Neural cell (in vitro differentiated cells): ENCODE results near the gene TOB1. TPM values are rescaled to one million over a fixed set of nuclear protein-coding genes. Genes with fewer than 3 reads are reported as not detected.

Experiments used
- H2AFZ ChIP-seq: fragments of 200-600, 300-800 bp; sonication (generic), shearing (Covaris generic); 2 replicates; pipeline ENCODE4 v1.6.0; 2014; ENCODE audit warnings: low read depth, mild to moderate bottlenecking, antibody characterized with exemption, low read length, moderate library complexity
- H3F3A ChIP-seq: fragments of 200-600 bp; shearing (Covaris generic); 2 replicates; pipeline ENCODE4 v1.6.1; 2016; ENCODE audit warnings: mild to moderate bottlenecking, moderate library complexity, mixed read lengths, antibody characterized with exemption, low read length; ENCODE audit not compliant: insufficient read depth, poor library complexity, severe bottlenecking
- H3K27ac ChIP-seq: fragments of 200-600, 300-800 bp; sonication (generic), shearing (Covaris generic); 2 replicates; pipeline ENCODE4 v1.5.1; 2014; ENCODE audit warnings: mild to moderate bottlenecking, low read length, moderate library complexity
- H3K27me3 ChIP-seq: fragments of 300-800, 200-600 bp; sonication (generic), shearing (Covaris generic); 2 replicates; pipeline ENCODE4 v1.6.0; 2014; ENCODE audit warnings: mild to moderate bottlenecking, low read depth, low read length, moderate library complexity; ENCODE audit not compliant: insufficient read depth
- H3K36me3 ChIP-seq: fragments of 300-800, 200-600 bp; sonication (generic), shearing (Covaris generic); 2 replicates; pipeline ENCODE4 v1.5.1; 2014; ENCODE audit warnings: mild to moderate bottlenecking, antibody characterized with exemption, low read length, moderate library complexity; ENCODE audit not compliant: insufficient read depth
- H3K4me2 ChIP-seq: fragments of 300-800, 200-600 bp; sonication (generic), shearing (Covaris generic); 2 replicates; pipeline ENCODE4 v1.6.0; 2014; ENCODE audit warnings: mild to moderate bottlenecking, low read length
- H3K4me3 ChIP-seq: fragments of 300-800, 200-600 bp; sonication (generic), shearing (Covaris generic); 2 replicates; pipeline ENCODE4 v1.5.1; 2014; ENCODE audit warnings: mild to moderate bottlenecking, low read length, moderate library complexity
- H3K79me2 ChIP-seq: fragments of 200-600 bp; shearing (Covaris generic); replicated peaks from 2 replicates; pipeline ENCODE4 v1.6.0; 2014; ENCODE audit warnings: mild to moderate bottlenecking, low read length, moderate library complexity; ENCODE audit not compliant: insufficient read depth
- H3K9ac ChIP-seq: fragments of 300-800, 200-600 bp; sonication (generic), shearing (Covaris generic); 2 replicates; pipeline ENCODE4 v1.6.1; 2016; ENCODE audit warnings: mild to moderate bottlenecking, low read length, mixed read lengths
- H3K9me2 ChIP-seq: fragments of 200-600 bp; shearing (Covaris generic); 2 replicates; pipeline ENCODE4 v1.6.1; 2016; ENCODE audit warnings: mild to moderate bottlenecking, low read length, mixed read lengths; ENCODE audit not compliant: insufficient read depth
- H3K9me3 ChIP-seq: fragments of 200-600, 300-800 bp; sonication (generic), shearing (Covaris generic); 2 replicates; pipeline ENCODE4 v1.6.1; 2016; ENCODE audit warnings: mild to moderate bottlenecking, mixed run types, low read length, moderate library complexity, mixed read lengths
- H4K20me1 ChIP-seq: fragments of 200-600 bp; shearing (Covaris generic); 2 replicates; pipeline ENCODE4 v1.6.1; 2016; ENCODE audit warnings: mild to moderate bottlenecking, mixed run types; ENCODE audit not compliant: insufficient read depth
- EP300 ChIP-seq: fragments of 450-650 bp; conservative IDR thresholded peaks from 2 replicates; pipeline ENCODE4 v1.6.1; 2014; ENCODE audit warnings: antibody characterized with exemption, mild to moderate bottlenecking, moderate library complexity; ENCODE audit not compliant: poor library complexity, severe bottlenecking
- MXI1 ChIP-seq: fragments of 450-650 bp; conservative IDR thresholded peaks from 2 replicates; pipeline ENCODE4 v1.6.1; 2014; ENCODE audit warnings: antibody characterized with exemption, mild to moderate bottlenecking; ENCODE audit not compliant: poor library complexity, severe bottlenecking
- POLR2AphosphoS5 ChIP-seq: IDR thresholded peaks from 2 replicates; pipeline ENCODE4 v1.6.1; 2012
- RAD21 ChIP-seq: fragments of 450-650 bp; conservative IDR thresholded peaks from 2 replicates; pipeline ENCODE4 v1.6.1; 2014; ENCODE audit warnings: antibody characterized with exemption, mild to moderate bottlenecking, moderate library complexity
- SMC3 ChIP-seq: fragments of 450-650 bp; conservative IDR thresholded peaks from 2 replicates; pipeline ENCODE4 v1.6.1; 2014; ENCODE audit warnings: antibody characterized with exemption, mild to moderate bottlenecking, moderate library complexity; ENCODE audit not compliant: poor library complexity
- TAF1 ChIP-seq: IDR thresholded peaks from 2 replicates; pipeline ENCODE4 v1.6.1; 2012; ENCODE audit warnings: low read depth
- polyA plus RNA-seq: library from polyadenylated mRNA; depleted of rRNA; stranded (reverse); fragments of >200 nt; gene quantifications from 2 replicates; pipeline ENCODE4 v1.2.3, GENCODE V29; 2014
- TF ChIP-seq, protein P1 (sequence below): IDR thresholded peaks from 2 replicates; pipeline ENCODE4 v1.6.1; 2012; ENCODE audit warnings: borderline replicate concordance
- TF ChIP-seq, protein P2 (sequence below): fragments of 450-650 bp; IDR thresholded peaks from 2 replicates; pipeline ENCODE4 v1.5.1; 2014; ENCODE audit warnings: antibody characterized with exemption, mild to moderate bottlenecking, moderate library complexity; ENCODE audit not compliant: poor library complexity, severe bottlenecking

The TOB1 gene
- polyA plus RNA-seq, 1 donor from 2014 or later: 8.9 TPM

DNA sequence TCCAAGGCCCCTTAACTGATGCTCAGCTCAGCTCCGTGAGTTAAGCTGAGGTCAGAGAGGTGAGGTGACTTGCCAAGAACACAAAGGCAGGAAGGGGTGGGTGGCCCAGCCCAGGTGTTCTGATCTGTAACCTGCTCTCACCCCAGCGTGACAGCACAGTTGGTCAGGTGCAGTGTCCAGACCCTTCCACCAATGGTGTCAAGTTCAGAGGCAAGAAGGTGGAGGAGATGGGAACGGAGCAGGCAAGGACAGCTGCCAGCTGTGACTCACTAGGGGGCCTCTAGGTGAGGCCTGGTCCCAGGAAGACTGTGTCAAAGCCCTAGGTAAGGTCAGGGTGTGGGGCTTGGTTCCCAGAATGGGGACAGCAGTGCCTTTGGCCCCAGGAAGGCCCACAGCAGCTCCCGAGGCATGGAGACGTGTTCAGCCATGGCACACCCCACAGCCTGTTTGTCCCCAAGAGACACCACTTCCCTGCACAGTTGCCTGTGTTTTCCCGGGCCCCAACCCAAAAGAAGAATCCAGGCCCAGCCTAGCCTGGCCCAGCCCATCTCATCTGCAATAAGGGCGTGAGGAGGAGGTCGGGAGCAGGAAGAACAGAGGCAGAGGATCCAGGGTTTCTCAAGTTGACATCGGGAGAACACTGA lies 23.5 kb downstream of the TOB1 start:
- Histone ChIP-seq H3K9me3 (no peaks in the 10 kb centered on the region), H3K4me3 (no peak overlapping the region), H3K9ac (no peak overlapping the region), H3K4me2 (no peak overlapping the region), H3K9me2 (no peaks in the 10 kb centered on the region), H3K79me2 (no peaks in the 10 kb centered on the region), H2AFZ (no peak overlapping the region), H3F3A (no peaks in the 10 kb centered on the region), H3K36me3 (no peaks in the 10 kb centered on the region), H4K20me1 (no peaks in the 10 kb centered on the region), H3K27ac (no peak overlapping the region), H3K27me3 (no peaks in the 10 kb centered on the region)
- TF ChIP-seq TAF1: no peak
- TF ChIP-seq POLR2AphosphoS5: no peak
- no peak for TF ChIP-seq MXI1
- TF ChIP-seq, protein P1, sequence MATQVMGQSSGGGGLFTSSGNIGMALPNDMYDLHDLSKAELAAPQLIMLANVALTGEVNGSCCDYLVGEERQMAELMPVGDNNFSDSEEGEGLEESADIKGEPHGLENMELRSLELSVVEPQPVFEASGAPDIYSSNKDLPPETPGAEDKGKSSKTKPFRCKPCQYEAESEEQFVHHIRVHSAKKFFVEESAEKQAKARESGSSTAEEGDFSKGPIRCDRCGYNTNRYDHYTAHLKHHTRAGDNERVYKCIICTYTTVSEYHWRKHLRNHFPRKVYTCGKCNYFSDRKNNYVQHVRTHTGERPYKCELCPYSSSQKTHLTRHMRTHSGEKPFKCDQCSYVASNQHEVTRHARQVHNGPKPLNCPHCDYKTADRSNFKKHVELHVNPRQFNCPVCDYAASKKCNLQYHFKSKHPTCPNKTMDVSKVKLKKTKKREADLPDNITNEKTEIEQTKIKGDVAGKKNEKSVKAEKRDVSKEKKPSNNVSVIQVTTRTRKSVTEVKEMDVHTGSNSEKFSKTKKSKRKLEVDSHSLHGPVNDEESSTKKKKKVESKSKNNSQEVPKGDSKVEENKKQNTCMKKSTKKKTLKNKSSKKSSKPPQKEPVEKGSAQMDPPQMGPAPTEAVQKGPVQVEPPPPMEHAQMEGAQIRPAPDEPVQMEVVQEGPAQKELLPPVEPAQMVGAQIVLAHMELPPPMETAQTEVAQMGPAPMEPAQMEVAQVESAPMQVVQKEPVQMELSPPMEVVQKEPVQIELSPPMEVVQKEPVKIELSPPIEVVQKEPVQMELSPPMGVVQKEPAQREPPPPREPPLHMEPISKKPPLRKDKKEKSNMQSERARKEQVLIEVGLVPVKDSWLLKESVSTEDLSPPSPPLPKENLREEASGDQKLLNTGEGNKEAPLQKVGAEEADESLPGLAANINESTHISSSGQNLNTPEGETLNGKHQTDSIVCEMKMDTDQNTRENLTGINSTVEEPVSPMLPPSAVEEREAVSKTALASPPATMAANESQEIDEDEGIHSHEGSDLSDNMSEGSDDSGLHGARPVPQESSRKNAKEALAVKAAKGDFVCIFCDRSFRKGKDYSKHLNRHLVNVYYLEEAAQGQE: no peak
- TF ChIP-seq, protein P2, sequence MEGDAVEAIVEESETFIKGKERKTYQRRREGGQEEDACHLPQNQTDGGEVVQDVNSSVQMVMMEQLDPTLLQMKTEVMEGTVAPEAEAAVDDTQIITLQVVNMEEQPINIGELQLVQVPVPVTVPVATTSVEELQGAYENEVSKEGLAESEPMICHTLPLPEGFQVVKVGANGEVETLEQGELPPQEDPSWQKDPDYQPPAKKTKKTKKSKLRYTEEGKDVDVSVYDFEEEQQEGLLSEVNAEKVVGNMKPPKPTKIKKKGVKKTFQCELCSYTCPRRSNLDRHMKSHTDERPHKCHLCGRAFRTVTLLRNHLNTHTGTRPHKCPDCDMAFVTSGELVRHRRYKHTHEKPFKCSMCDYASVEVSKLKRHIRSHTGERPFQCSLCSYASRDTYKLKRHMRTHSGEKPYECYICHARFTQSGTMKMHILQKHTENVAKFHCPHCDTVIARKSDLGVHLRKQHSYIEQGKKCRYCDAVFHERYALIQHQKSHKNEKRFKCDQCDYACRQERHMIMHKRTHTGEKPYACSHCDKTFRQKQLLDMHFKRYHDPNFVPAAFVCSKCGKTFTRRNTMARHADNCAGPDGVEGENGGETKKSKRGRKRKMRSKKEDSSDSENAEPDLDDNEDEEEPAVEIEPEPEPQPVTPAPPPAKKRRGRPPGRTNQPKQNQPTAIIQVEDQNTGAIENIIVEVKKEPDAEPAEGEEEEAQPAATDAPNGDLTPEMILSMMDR: no peak
- no peak for TF ChIP-seq RAD21
- TF ChIP-seq SMC3: no peak
- no peak for TF ChIP-seq EP300

DNA sequence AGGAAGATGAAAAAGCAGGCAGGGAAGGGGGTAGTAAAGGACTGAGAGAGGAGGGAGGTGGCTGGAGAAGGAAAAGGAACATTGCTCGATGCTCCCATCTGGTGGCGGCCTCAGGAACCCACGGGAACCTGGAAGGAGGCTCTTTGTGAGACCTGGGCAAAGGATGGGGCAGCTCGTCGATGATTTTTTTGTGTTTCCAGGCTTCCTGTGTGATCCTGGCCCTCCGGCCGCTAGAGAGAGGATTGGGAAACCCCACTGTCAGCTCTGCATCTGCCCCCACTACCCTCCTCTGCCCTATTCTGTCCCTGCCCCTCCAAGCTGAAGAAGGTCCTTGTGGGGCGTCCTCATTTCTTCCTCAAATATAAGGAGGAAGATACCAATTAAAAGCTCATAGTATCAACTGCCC lies 24.2 kb downstream of the TOB1 start:
- Histone ChIP-seq H3K4me3 (no peak overlapping the region), H3K4me2 (no peak overlapping the region), H3K9me2 (no peaks in the 10 kb centered on the region), H3K9me3 (no peaks in the 10 kb centered on the region), H3K9ac (peak overlapping the region; percentile 33), H4K20me1 (no peaks in the 10 kb centered on the region), H3K27me3 (no peaks in the 10 kb centered on the region), H3K36me3 (no peaks in the 10 kb centered on the region), H3K79me2 (no peaks in the 10 kb centered on the region), H3F3A (no peaks in the 10 kb centered on the region), H3K27ac (no peak overlapping the region), H2AFZ (peak overlapping the region; percentile 73)
- TF ChIP-seq POLR2AphosphoS5 (no peak), RAD21 (peak; percentile 92), SMC3 (peak; percentile 98)
- TF ChIP-seq, protein P2: peak; percentile 93
